Left lung (tissue), 10 donors: ENCODE data around the gene FHOD3. TPM values are rescaled to one million over a fixed set of nuclear protein-coding genes. Genes with fewer than 3 reads are reported as not detected.

ENCODE experiments used
- ATAC-seq: fragments of 200-7000 bp; cut with Tn5 transposase; one replicate; pipeline ENCODE4 v1.9.1; 2020; ENCODE audit warnings: moderate library complexity
- DNase-seq, 4 donors: peaks; one replicate each; pipeline ENCODE4 v3.0.0-alpha.2; 2013 to 2020
- H3K27ac ChIP-seq, 2 donors: fragments of 200-600 bp; sonication (generic) in 1 of 2; one replicate each; pipeline versions ENCODE4 v1.5.0 to v1.8.0; 2020 to 2021
- H3K27me3 ChIP-seq, 2 donors: fragments of 200-600 bp; sonication (generic) in 1 of 2; one replicate each; pipeline versions ENCODE4 v1.5.0 to v1.8.0; 2020 to 2021
- H3K36me3 ChIP-seq, 2 donors: fragments of 200-600 bp; sonication (generic) in 1 of 2; one replicate each; pipeline versions ENCODE4 v1.5.0 to v1.8.0; 2020 to 2021
- H3K4me1 ChIP-seq, 2 donors: fragments of 200-600 bp; one replicate each; pipeline ENCODE4 v1.8.0; 2021
- H3K4me3 ChIP-seq, 2 donors: fragments of 200-600 bp; sonication (generic) in 1 of 2; one replicate each; pipeline versions ENCODE4 v1.5.0 to v1.8.0; 2020 to 2021; ENCODE audit warnings: mild to moderate bottlenecking in 1 of 2
- H3K9me3 ChIP-seq, 2 donors: fragments of 200-600 bp; sonication (generic) in 1 of 2; one replicate each; pipeline versions ENCODE4 v1.5.0 to v1.8.0; 2020 to 2021
- CTCF ChIP-seq, 2 donors: fragments of 200-600 bp; sonication (generic) in 1 of 2; IDR thresholded peaks; one replicate each; pipeline versions ENCODE4 v1.5.0 to v1.8.0; 2021; ENCODE audit warnings: antibody characterized with exemption in 2 of 2
- intact Hi-C, 2 donors: fragments of 100-400 bp; cut with DNase I; formaldehyde crosslinking; loops; one replicate each; pipeline versions ENCODE4 v1.11.2 to v1.14.2; 2022
- polyA plus RNA-seq, 6 donors: library from polyadenylated mRNA; unstranded; fragments of 120-200 nt; gene quantifications; one replicate each; pipeline ENCODE4 v1.2.1, GENCODE V29; 2013; ENCODE audit not compliant: insufficient read length in 6 of 6
- total RNA-seq, 2 donors: library from RNA; stranded (reverse); fragmentation: NEBNext Ultra II Directional; extraction: Animal tissue kit (Norgen Biotek cat#: 25700); gene quantifications; one replicate each; pipeline ENCODE4 v1.2.1, GENCODE V29; 2021
- donor health status: DM: no; HTN: yes; CAD: no.
- donor health status: DM: no; HTN: no; CAD: no.

The FHOD3 gene
- total and polyA plus RNA-seq, 8 donors, result 0.55 to 2.9 (median 1.5) TPM

GRCh38 chr18:36629138-36629530 is 331.6 kb downstream of the FHOD3 start:
- no peak for TF ChIP-seq CTCF (IDR thresholded peaks at IDR 0.05)
- H3K27ac ChIP-seq, result no peak overlapping the region
- no peak for ATAC-seq

GRCh38 chr18:36629836-36630235 is 332.3 kb downstream of the FHOD3 start:
- no peak overlapping the region for H3K4me3 ChIP-seq
- intact Hi-C loops, result no loop called here
- no peak for TF ChIP-seq CTCF (IDR thresholded peaks at IDR 0.05)
- H3K36me3 ChIP-seq, result no peaks in the 10 kb centered on the region
- H3K27ac ChIP-seq, result no peak overlapping the region
- H3K4me1 ChIP-seq, result no peaks in the 10 kb centered on the region
- H3K27me3 ChIP-seq, result no peaks in the 10 kb centered on the region
- no peaks in the 10 kb centered on the region for H3K9me3 ChIP-seq
- ATAC-seq (no peak), DNase-seq (no peak)

More at GRCh38 chr18:36629138-36629530, 331.6 kb downstream of the FHOD3 start:
- no peaks in the 10 kb centered on the region for H3K4me1 ChIP-seq
- H3K9me3 ChIP-seq, result no peaks in the 10 kb centered on the region
- H3K36me3 ChIP-seq, result no peaks in the 10 kb centered on the region
- DNase-seq, result no peak
- intact Hi-C loops, result no loop called here
- no peaks in the 10 kb centered on the region for H3K27me3 ChIP-seq
- H3K4me3 ChIP-seq, result no peak overlapping the region

GRCh38 chr18:36630917-36631316 is 333.4 kb downstream of the FHOD3 start:
- intact Hi-C loops, result no loop called here
- H3K9me3 ChIP-seq, result no peaks in the 10 kb centered on the region
- ATAC-seq (no peak), DNase-seq (no peak)
- TF ChIP-seq CTCF (IDR thresholded peaks at IDR 0.05), result no peak
- H3K4me3 ChIP-seq, result no peak overlapping the region
- no peaks in the 10 kb centered on the region for H3K36me3 ChIP-seq
- no peaks in the 10 kb centered on the region for H3K4me1 ChIP-seq
- H3K27ac ChIP-seq, result no peak overlapping the region
- H3K27me3 ChIP-seq, result no peaks in the 10 kb centered on the region

- intact Hi-C loops, result no loop called here
- Histone ChIP-seq H3K4me1 (no peaks in the 10 kb centered on the region), H3K27me3 (no peaks in the 10 kb centered on the region), H3K4me3 (no peak overlapping the region), H3K36me3 (no peaks in the 10 kb centered on the region), H3K27ac (no peak overlapping the region), H3K9me3 (no peaks in the 10 kb centered on the region)
- ATAC-seq (no peak), DNase-seq (no peak)
- TF ChIP-seq CTCF (IDR thresholded peaks at IDR 0.05), result no peak
These were observed 336.5 kb downstream of the FHOD3 start for GRCh38 chr18:36633961-36634412.

GRCh38 chr18:36634573-36635216 is 337.2 kb downstream of the FHOD3 start:
- no peak for ATAC-seq
- Histone ChIP-seq H3K4me3 (no peak overlapping the region), H3K9me3 (no peaks in the 10 kb centered on the region), H3K27me3 (no peaks in the 10 kb centered on the region), H3K4me1 (no peaks in the 10 kb centered on the region), H3K27ac (no peak overlapping the region), H3K36me3 (no peaks in the 10 kb centered on the region)
- no peak for DNase-seq
- TF ChIP-seq CTCF (IDR thresholded peaks at IDR 0.05), result no peak
- intact Hi-C loops, result no loop called here
